AG09309 (cell line): ENCODE measurements around the gene HPF1.

Source experiments
- DNase-seq: peaks from one replicate; pipeline ENCODE4 v3.0.0-alpha.2; 2010; ENCODE audit warnings: low read depth
- H3K4me3 ChIP-seq: 2 replicates; pipeline ENCODE4 v1.5.1; 2011; ENCODE audit warnings: mild to moderate bottlenecking, low read depth, low read length, moderate library complexity; ENCODE audit not compliant: control insufficient read depth
- TF ChIP-seq, protein P1 (sequence below): IDR thresholded peaks from 2 replicates; pipeline ENCODE4 v1.5.1; 2011; ENCODE audit warnings: mild to moderate bottlenecking, low read depth, low read length, inconsistent platforms; ENCODE audit not compliant: insufficient read depth, control insufficient read depth; ENCODE audit errors: missing control alignments

Gene HPF1

GRCh38 chr4:169720529-169720928, 37.2 kb downstream of the HPF1 start:
- TF ChIP-seq, protein P1, sequence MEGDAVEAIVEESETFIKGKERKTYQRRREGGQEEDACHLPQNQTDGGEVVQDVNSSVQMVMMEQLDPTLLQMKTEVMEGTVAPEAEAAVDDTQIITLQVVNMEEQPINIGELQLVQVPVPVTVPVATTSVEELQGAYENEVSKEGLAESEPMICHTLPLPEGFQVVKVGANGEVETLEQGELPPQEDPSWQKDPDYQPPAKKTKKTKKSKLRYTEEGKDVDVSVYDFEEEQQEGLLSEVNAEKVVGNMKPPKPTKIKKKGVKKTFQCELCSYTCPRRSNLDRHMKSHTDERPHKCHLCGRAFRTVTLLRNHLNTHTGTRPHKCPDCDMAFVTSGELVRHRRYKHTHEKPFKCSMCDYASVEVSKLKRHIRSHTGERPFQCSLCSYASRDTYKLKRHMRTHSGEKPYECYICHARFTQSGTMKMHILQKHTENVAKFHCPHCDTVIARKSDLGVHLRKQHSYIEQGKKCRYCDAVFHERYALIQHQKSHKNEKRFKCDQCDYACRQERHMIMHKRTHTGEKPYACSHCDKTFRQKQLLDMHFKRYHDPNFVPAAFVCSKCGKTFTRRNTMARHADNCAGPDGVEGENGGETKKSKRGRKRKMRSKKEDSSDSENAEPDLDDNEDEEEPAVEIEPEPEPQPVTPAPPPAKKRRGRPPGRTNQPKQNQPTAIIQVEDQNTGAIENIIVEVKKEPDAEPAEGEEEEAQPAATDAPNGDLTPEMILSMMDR: no peak
- DNase-seq: no peak
- no peak overlapping the region for H3K4me3 ChIP-seq

DNA sequence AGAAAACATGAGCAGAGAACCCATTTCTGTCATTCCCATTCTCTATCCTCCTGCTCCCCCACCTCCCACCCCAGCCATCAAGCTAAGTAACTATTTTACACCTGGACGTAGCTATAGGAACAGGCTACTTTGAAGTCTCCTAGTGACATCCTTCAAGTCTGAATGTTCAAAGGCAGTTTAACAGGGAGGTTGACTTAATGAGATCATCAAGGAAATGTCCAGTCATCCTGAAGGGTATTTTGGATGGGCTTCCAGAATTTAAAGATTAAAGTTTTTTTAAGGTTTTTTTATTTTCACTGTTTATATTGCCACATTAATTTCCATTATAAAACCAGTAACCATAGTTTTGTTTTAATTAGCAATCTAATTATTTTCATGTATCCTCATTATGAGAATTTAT, 41.1 kb downstream of the HPF1 start:
- no peak for DNase-seq
- no peak overlapping the region for H3K4me3 ChIP-seq
- TF ChIP-seq, protein P1: no peak

DNA sequence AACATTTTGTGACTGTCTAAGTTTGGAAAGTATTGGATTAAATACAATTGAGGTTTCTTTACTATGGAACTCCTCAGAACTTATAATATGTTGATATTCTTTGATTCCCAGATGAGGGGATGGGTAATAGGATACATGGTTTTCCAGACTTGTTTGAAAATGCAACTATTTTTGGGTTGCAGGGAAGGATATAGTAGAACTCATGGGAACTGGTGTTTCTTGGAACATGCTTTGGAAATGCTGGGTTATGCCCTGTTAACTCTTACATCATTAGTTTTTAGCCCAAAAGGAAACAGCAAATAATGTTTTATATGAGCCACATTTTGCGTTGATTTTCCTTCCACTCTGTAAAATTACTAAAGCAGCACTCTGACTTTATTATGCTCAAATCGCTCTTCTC, 41.9 kb downstream of the HPF1 start:
- TF ChIP-seq, protein P1: no peak
- no peak for DNase-seq
- H3K4me3 ChIP-seq: no peak overlapping the region

GRCh38 chr4:169707958-169708643, 49.6 kb downstream of the HPF1 start:
- no peak for DNase-seq
- TF ChIP-seq, protein P1: no peak
- no peak overlapping the region for H3K4me3 ChIP-seq

DNA sequence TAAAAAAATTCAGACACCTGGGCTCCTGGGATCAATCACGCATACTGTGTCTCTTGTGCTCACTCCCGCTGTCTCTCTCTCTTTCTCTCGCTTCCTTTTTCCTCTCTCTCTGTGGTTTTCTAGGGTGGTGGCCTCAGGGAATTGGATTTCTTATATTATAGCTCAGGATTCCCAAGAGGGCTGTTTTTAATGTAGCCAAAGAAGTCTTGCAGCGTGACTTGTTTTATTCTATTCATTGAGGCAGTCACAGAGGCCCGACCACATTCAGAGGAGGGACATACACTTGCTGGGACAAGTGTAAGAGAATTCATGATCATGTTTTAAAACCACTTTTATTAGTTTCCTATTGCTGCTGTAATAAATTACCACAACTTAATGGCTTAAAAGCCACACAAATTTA, 59.4 kb downstream of the HPF1 start:
- no peak for DNase-seq
- TF ChIP-seq, protein P1: no peak
- H3K4me3 ChIP-seq: no peak overlapping the region

DNA sequence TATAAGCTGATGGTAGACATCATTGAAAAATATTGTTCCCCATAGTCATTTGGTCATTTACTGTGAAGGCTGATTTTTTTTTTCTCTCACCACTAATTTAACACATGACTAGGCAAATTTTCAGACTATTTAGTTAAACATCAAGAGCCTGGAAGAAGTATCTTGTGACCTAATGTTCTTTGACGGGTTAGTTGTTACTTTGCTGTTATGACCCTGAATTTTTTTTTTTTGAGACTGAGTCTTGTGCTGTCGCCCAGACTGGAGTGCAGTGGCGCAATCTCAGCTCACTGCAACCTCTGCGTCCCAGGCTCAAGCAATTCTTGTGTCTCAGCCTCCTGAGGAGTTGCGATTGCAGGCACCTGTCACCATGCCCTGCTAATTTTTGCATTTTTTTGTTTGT, 67.0 kb downstream of the HPF1 start:
- DNase-seq: no peak
- TF ChIP-seq, protein P1: no peak

More for the DNA sequence above, 67.0 kb downstream of the HPF1 start:
- H3K4me3 ChIP-seq: no peak overlapping the region
